GM12878 (cell line): ENCODE results near the gene TBC1D5. TPM values are rescaled to one million over a fixed set of nuclear protein-coding genes. Genes with fewer than 3 reads are reported as not detected.

Experiments
- ATAC-seq: fragments of 200-7000 bp; cut with Tn5 transposase; 3 replicates; pipeline ENCODE4 v1.9.1; 2020; ENCODE audit warnings: mild to moderate bottlenecking, moderate library complexity
- BruUV-seq: library from RNA; stranded (reverse); fragments of 400-500 nt; replicated peaks from 2 replicates; lab custom pipeline; 2021; lab: Mats Ljungman, UMichigan
- CTCF ChIA-PET: fragments of 300-600 bp; sonication (Branson Sonifier 250); formaldehyde crosslinking; extraction: SDS; loops from one replicate; lab custom pipeline; 2021; ENCODE audit warnings: inconsistent platforms; lab: Yijun Ruan, JAX
- POLR2A ChIA-PET: fragments of 350-600 bp; formaldehyde crosslinking; extraction: SDS; loops from one replicate; lab custom pipeline; 2021; ENCODE audit warnings: inconsistent platforms; lab: Charles Lee
- RAD21 ChIA-PET: fragments of 300-600 bp; sonication (Branson Sonifier 250); formaldehyde crosslinking; loops from one replicate; lab custom pipeline; 2023; ENCODE audit warnings: antibody characterized with exemption; ENCODE audit not compliant: unreplicated experiment; lab: Charles Lee
- SMC1A ChIA-PET: fragments of 300-600 bp; sonication (Branson Sonifier 250); formaldehyde crosslinking; loops from one replicate; lab custom pipeline; 2023; ENCODE audit not compliant: unreplicated experiment, uncharacterized antibody; lab: Charles Lee
- DNase-seq: peaks from one replicate; pipeline ENCODE4 v3.0.0-alpha.2; 2011; ENCODE audit warnings: low read depth, low spot score
- FAIRE-seq: peaks from 3 replicates; lab custom pipeline; 2011; peaks lifted over from hg19 to GRCh38; lab: Jason Lieb, UNC
- H2AFZ ChIP-seq: 2 replicates; pipeline ENCODE4 v1.6.0; 2011; ENCODE audit warnings: low read depth, low read length, control low read depth; ENCODE audit not compliant: control insufficient read depth
- H3K27ac ChIP-seq: 2 replicates; pipeline ENCODE4 v1.5.1; 2011; ENCODE audit warnings: control low read depth; ENCODE audit not compliant: control insufficient read depth, insufficient read depth
- H3K27me3 ChIP-seq, 2 experiments: replicated peaks in 1 of 2; 2 replicates each; pipeline versions ENCODE4 v1.6.0 to v1.6.1; 2011; ENCODE audit warnings: low read length in 1 of 2; ENCODE audit not compliant: control insufficient read depth in 2 of 2, insufficient read depth in 2 of 2
- H3K36me3 ChIP-seq, 2 experiments: 2 replicates each; pipeline ENCODE4 v1.5.1; 2011; ENCODE audit warnings: low read length in 1 of 2; ENCODE audit not compliant: control insufficient read depth in 2 of 2, insufficient read depth in 2 of 2
- H3K4me1 ChIP-seq: 2 replicates; pipeline ENCODE4 v1.6.1; 2011; ENCODE audit warnings: mild to moderate bottlenecking, low read length, moderate library complexity, mixed read lengths; ENCODE audit not compliant: control insufficient read depth, insufficient read depth
- H3K4me2 ChIP-seq: 2 replicates; pipeline ENCODE4 v1.6.0; 2011; ENCODE audit warnings: control low read depth; ENCODE audit not compliant: control insufficient read depth, insufficient read depth
- H3K4me3 ChIP-seq: fragments of 200-600 bp; sonication (generic); 2 replicates; pipeline ENCODE4 v1.5.1; 2016
- H3K79me2 ChIP-seq: 2 replicates; pipeline ENCODE4 v1.6.0; 2011; ENCODE audit warnings: low read length; ENCODE audit not compliant: control insufficient read depth, insufficient read depth
- H3K9ac ChIP-seq: 2 replicates; pipeline ENCODE4 v1.8.0; 2011; ENCODE audit warnings: low read length, control low read depth, mixed read lengths; ENCODE audit not compliant: control insufficient read depth, insufficient read depth
- H3K9me3 ChIP-seq: replicated peaks from 3 replicates; pipeline ENCODE4 v1.5.1; 2011; ENCODE audit warnings: mild to moderate bottlenecking, low read length; ENCODE audit not compliant: control insufficient read depth, insufficient read depth
- H4K20me1 ChIP-seq: 2 replicates; pipeline ENCODE4 v1.6.0; 2011; ENCODE audit not compliant: control insufficient read depth, insufficient read depth
- CBX3 ChIP-seq: fragments of 200-600 bp; sonication (generic); IDR thresholded peaks from 2 replicates; pipeline ENCODE4 v1.6.1; 2016; ENCODE audit warnings: low read depth, borderline replicate concordance
- FOS ChIP-seq: IDR thresholded peaks from 3 replicates; pipeline ENCODE4 v1.6.1; 2011; ENCODE audit warnings: borderline replicate concordance; ENCODE audit not compliant: insufficient read length; ENCODE audit errors: extremely low read depth
- IKZF2 ChIP-seq, 2 experiments: fragments of 450-650 bp; IDR thresholded peaks; 2 replicates each; pipeline ENCODE4 v1.6.1; 2017; ENCODE audit warnings: mild to moderate bottlenecking in 2 of 2, moderate library complexity in 2 of 2
- JUNB ChIP-seq: IDR thresholded peaks from 2 replicates; pipeline ENCODE4 v1.6.1; 2016; ENCODE audit warnings: antibody characterized with exemption, mild to moderate bottlenecking
- NR2C1 ChIP-seq: fragments of 450-650 bp; IDR thresholded peaks from 2 replicates; pipeline ENCODE4 v1.6.1; 2017; ENCODE audit warnings: antibody characterized with exemption, mild to moderate bottlenecking, moderate library complexity
- POLR2A ChIP-seq: IDR thresholded peaks from 2 replicates; pipeline ENCODE4 v1.6.1; 2011; ENCODE audit warnings: low read depth, mild to moderate bottlenecking, low read length
- RAD21 ChIP-seq: IDR thresholded peaks from 2 replicates; pipeline ENCODE4 v1.6.1; 2011; ENCODE audit warnings: mild to moderate bottlenecking, low read depth, low read length, moderate library complexity; ENCODE audit not compliant: insufficient read depth
- RBBP5 ChIP-seq: fragments of 200-600 bp; sonication (generic); conservative IDR thresholded peaks from 2 replicates; pipeline ENCODE4 v1.6.1; 2016
- SPI1 ChIP-seq: IDR thresholded peaks from 2 replicates; pipeline ENCODE4 v1.6.1; 2011; ENCODE audit warnings: low read depth, mild to moderate bottlenecking, low read length, moderate library complexity, borderline replicate concordance; ENCODE audit not compliant: insufficient read depth
- SREBF2 ChIP-seq: IDR thresholded peaks from 2 replicates; pipeline ENCODE4 v1.6.1; 2012; ENCODE audit warnings: mild to moderate bottlenecking, low read length
- TAF1 ChIP-seq: IDR thresholded peaks from 2 replicates; pipeline ENCODE4 v1.6.1; 2011; ENCODE audit warnings: mild to moderate bottlenecking, low read depth, low read length, borderline replicate concordance
- TBL1XR1 ChIP-seq: IDR thresholded peaks from 2 replicates; pipeline ENCODE4 v1.6.1; 2012; ENCODE audit warnings: low read depth, low read length, improper control_type of control experiment
- ZBED1 ChIP-seq: IDR thresholded peaks from 2 replicates; pipeline ENCODE4 v1.6.1; 2016; ENCODE audit warnings: borderline replicate concordance
- ZNF274 ChIP-seq: IDR thresholded peaks from one replicate; pipeline ENCODE4 v1.8.0; 2011; ENCODE audit not compliant: insufficient read length, insufficient read depth
- WGBS: methylation state at CpG from one replicate; pipeline ENCODE4 v1.1.6; 2016; ENCODE audit warnings: low lambda C conversion rate; ENCODE audit not compliant: insufficient replicate concordance, insufficient coverage; ENCODE audit errors: missing lambda C conversion rate; 5-methylcytosine and 5-hydroxymethylcytosine counted together
- in situ Hi-C: fragments of 300-500 bp; cut with MboI; formaldehyde crosslinking; loops from 9 replicates; pipeline ENCODE4 v1.14.3; 2018; ENCODE audit warnings: mixed read lengths
- intact Hi-C: fragments of 100-400 bp; cut with micrococcal nuclease; formaldehyde crosslinking; loops from one replicate; pipeline ENCODE4 v1.14.2; 2022; ENCODE audit not compliant: unreplicated experiment
- polyA plus RNA-seq, 11 experiments: library from polyadenylated mRNA; depleted of rRNA in 4 of 11; unstranded in 6 of 11; stranded (reverse) in 5 of 11; fragments of >200 nt; fragmentation: Nextera tagmentation in 4 of 11; fragmentation: Illumina TruSeq in 1 of 11; extraction: Ambion mirVana in 4 of 11; extraction: Trizol in 1 of 11; gene quantifications; 1 replicate in 1 of 11; 2 replicates in 10 of 11; pipeline versions ENCODE4 v1.2.1 to v1.2.3, GENCODE V29; 2011 to 2016; ENCODE audit warnings: inconsistent platforms in 2 of 11, missing spikeins in 2 of 11, low read depth in 1 of 11
- total RNA-seq, 4 experiments: library from RNA; depleted of rRNA in 3 of 4; stranded (reverse); fragments of >200 nt in 3 of 4; fragmentation: Illumina TruSeq in 1 of 4; extraction: Trizol in 1 of 4; gene quantifications; 2 replicates each; pipeline versions ENCODE4 v1.2.1 to v1.2.3, GENCODE V29; 2013 to 2021
- TF ChIP-seq, protein P1 (sequence below): fragments of 450-650 bp; IDR thresholded peaks from 2 replicates; pipeline ENCODE4 v1.6.1; 2017; ENCODE audit warnings: mild to moderate bottlenecking, moderate library complexity

Gene TBC1D5
- total and polyA plus RNA-seq, 10 of the 15 experiments (the other 5 are each of a cell fraction or from before 2014, with no cell fraction given) = 5.5 to 61.0 (median 43.8) TPM

GRCh38 chr3:17190353-17191078 lies 551.9 kb downstream of the TBC1D5 start:
- Histone ChIP-seq H3K9me3 (no peaks in the 10 kb centered on the region), H4K20me1 (no peaks in the 10 kb centered on the region), H3K36me3 (no peaks in the 10 kb centered on the region; a peak in 1 of 4 replicates), H3K4me3 (no peak overlapping the region)
- DNase-seq (no peak), ATAC-seq (0 out of 3 replicates have a peak, but pooled peaks have one; percentile 12)
- SMC1A ChIA-PET = interaction anchor here (0.8 to 3.3 kb wide), 5 partner anchors 8 to 354 kb away, joined by 3 to 19 read pairs (median 3); no protein-coding TSS in a partner anchor
- no TSS peak for BruUV-seq
- TF ChIP-seq IKZF2 (IDR thresholded peaks at IDR 0.05) = 0 out of 4 replicates have a peak, but pooled peaks of 1 of the 2 experiments have one; percentile 10
- TF ChIP-seq SPI1 = peak; percentile 49; the same call in 1 of the 2 replicates
- TF ChIP-seq ZBED1 = no peak
- TF ChIP-seq TBL1XR1 = no peak
- TF ChIP-seq CBX3 = no peak
- TF ChIP-seq TAF1 = no peak
- TF ChIP-seq JUNB = no peak
- no peak for TF ChIP-seq RAD21
- no peak for TF ChIP-seq ZNF274
- TF ChIP-seq RBBP5 = no peak
- no peak for TF ChIP-seq POLR2A
- TF ChIP-seq SREBF2 = no peak
- TF ChIP-seq NR2C1 = no peak
- TF ChIP-seq, protein P1, sequence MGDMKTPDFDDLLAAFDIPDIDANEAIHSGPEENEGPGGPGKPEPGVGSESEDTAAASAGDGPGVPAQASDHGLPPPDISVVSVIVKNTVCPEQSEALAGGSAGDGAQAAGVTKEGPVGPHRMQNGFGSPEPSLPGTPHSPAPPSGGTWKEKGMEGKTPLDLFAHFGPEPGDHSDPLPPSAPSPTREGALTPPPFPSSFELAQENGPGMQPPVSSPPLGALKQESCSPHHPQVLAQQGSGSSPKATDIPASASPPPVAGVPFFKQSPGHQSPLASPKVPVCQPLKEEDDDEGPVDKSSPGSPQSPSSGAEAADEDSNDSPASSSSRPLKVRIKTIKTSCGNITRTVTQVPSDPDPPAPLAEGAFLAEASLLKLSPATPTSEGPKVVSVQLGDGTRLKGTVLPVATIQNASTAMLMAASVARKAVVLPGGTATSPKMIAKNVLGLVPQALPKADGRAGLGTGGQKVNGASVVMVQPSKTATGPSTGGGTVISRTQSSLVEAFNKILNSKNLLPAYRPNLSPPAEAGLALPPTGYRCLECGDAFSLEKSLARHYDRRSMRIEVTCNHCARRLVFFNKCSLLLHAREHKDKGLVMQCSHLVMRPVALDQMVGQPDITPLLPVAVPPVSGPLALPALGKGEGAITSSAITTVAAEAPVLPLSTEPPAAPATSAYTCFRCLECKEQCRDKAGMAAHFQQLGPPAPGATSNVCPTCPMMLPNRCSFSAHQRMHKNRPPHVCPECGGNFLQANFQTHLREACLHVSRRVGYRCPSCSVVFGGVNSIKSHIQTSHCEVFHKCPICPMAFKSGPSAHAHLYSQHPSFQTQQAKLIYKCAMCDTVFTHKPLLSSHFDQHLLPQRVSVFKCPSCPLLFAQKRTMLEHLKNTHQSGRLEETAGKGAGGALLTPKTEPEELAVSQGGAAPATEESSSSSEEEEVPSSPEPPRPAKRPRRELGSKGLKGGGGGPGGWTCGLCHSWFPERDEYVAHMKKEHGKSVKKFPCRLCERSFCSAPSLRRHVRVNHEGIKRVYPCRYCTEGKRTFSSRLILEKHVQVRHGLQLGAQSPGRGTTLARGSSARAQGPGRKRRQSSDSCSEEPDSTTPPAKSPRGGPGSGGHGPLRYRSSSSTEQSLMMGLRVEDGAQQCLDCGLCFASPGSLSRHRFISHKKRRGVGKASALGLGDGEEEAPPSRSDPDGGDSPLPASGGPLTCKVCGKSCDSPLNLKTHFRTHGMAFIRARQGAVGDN = no peak
- no peak for TF ChIP-seq FOS
- TF ChIP-seq, all 136 proteins: peak for 2
- intact Hi-C loops (no loop called here), in situ Hi-C loops (no loop called here)
- 79% methylated on average over 7 of the region's 7 CpGs for WGBS
- no peak for FAIRE-seq
- H3K79me2 ChIP-seq = no peaks in the 10 kb centered on the region
- no peak overlapping the region for H3K9ac ChIP-seq
- no peak overlapping the region for H3K27ac ChIP-seq
- no peak overlapping the region for H2AFZ ChIP-seq
- ChIA-PET RAD21 (interaction anchor here (0.6 to 3.4 kb wide), 5 partner anchors 8 to 1199 kb away, joined by 3 to 10 read pairs (median 4); no protein-coding TSS in a partner anchor), POLR2A (interaction anchor here (0.6 kb wide), 1 partner anchor 284 kb away, joined by 5 read pairs; no protein-coding TSS in a partner anchor), CTCF (interaction anchor here (0.7 to 1.8 kb wide), 3 partner anchors 13 to 274 kb away, joined by 3 to 5 read pairs (median 3); no protein-coding TSS in a partner anchor)
- peak overlapping the region; percentile 30; the same call in 1 of the 2 replicates for H3K4me2 ChIP-seq
- H3K4me1 ChIP-seq = peaks cover 23% of the 10 kb centered on the region
- no peaks in the 10 kb centered on the region for H3K27me3 ChIP-seq
